Activated gamma-delta T cell treated with anti-CD3 and anti-CD28 coated beads, Interleukin-2, amount 50 U/mL, for 16 hours (primary cell): ENCODE data around the gene RAMP2.

ENCODE experiments used
- DNase-seq: peaks from one replicate; pipeline ENCODE4 v3.0.0-alpha.2; 2020; ENCODE audit warnings: low read depth

The RAMP2 gene

DNA sequence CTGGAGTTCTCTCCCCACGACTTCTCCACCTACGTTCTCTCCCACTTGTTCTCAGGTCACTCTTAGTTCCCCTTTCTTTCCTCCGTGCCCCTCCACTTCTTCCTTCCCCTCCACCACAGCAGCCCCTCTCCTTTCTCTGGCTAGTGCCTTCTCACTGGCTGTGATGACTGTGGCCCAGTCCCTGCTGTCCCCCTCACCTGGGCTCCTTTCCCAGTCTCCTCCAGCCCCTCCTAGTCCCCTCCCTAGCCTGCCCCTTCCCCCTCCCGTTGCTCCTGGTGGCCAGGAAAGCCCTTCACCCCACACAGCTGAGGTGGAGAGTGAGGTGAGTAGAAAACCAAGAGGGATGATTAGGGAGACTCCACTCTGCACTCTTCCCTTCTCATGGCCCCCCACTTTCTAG lies 34.0 kb downstream of the RAMP2 start:
- no peak for DNase-seq

DNA sequence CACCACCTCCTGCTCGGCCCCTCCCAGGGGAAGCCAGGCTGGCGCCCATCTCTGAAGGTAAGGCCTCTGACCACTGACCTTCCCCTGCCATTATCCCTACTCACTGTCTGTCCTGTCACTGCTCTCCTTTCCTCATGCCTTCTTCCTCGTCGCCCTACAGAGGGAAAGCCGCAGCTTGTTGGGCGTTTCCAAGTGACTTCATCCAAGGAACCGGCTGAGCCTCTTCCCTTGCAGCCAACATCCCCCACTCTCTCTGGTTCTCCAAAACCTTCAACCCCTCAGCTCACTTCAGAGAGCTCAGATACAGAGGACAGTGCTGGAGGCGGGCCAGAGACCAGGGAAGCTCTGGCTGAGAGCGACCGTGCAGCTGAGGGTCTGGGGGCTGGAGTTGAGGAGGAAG lies 34.4 kb downstream of the RAMP2 start:
- DNase-seq: no peak

DNA sequence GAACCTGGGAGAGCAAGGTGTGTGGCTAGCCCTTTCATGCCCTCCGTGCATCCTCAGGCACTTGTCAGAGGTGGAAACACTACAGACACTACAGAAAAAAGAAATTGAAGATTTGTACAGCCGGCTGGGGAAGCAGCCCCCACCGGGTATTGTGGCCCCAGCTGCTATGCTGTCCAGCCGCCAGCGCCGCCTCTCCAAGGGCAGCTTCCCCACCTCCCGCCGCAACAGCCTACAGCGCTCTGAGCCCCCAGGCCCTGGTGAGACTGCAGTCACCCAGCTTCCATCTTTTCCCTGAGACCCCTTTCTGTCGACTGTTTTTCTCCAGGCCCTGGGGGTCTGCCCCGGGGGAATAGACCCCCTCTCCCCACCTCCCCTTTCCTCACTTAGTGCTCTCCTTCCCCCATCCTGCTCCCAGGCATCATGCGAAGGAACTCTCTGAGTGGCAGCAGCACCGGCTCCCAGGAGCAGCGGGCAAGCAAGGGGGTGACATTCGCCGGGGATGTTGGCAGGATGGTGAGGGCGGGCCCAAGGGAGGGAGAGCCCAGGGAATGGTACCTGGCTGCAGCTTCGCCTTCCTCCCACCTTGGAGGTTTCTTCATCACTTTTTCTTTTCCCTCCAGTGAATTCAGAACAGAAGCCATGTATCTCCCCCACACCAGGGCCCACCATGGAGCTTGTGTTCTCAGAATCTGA lies 35.2 kb downstream of the RAMP2 start:
- DNase-seq: no peak

DNA sequence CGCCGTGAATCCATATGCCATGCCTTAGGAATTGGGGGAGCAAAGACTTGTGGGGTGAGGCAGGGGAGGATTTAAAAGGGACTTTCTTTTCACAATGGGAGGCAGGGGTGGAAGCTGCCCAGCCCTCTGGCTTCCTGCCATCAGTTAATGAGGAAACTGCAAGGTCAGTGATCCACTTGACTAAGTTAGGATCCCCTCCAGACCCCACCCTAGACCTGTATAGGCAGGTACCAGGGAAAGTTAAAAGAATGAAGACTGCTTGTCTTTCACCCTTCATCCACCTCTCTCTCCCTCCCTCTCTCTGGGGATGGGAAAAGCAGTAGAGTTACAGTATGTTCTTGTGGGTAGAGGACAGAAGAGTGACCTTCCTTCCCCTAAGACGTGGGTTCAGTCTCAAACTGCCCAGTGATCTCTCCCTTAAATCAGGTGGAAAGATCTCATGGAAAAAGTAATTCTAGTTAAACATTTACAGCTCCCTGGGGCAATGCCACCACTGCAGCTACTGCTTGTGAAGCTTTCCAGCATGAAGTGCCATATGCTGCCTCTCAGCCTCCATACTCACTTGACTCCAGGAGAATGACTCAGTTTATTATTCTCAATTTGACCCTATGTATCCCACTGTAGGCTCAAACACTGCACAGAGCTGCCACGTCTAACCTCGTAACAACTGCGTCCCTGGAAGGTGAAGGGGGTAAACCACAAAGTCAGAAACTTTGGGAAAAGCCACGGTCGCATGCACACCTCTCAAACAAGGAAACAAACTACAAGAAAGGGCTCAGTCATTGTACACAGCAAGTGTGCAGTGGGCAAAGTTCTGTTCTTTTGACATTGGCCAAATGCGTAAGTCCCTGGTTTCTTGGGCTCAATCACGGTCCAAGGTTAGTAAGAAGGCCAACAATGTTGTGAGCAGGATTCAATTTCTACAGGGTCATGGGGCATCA lies 36.3 kb downstream of the RAMP2 start:
- no peak for DNase-seq

DNA sequence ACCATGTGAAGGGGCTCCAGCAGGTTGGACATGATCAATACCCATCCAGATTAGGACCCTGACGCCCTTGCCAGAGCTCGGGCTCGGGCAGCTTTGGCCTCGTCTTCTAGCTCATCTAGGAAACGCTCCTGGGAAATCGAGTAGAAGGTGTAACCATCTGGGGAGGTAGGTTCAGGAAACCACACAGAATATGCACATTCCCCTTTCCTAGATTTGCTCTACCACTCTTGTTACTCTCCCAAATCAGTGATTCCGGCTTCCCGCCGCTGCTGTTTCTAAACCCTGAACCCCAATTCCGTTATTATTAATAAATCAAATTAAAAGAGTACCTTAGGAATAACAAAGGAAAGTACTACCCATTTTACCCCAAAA lies 37.0 kb downstream of the RAMP2 start:
- DNase-seq: no peak

DNA sequence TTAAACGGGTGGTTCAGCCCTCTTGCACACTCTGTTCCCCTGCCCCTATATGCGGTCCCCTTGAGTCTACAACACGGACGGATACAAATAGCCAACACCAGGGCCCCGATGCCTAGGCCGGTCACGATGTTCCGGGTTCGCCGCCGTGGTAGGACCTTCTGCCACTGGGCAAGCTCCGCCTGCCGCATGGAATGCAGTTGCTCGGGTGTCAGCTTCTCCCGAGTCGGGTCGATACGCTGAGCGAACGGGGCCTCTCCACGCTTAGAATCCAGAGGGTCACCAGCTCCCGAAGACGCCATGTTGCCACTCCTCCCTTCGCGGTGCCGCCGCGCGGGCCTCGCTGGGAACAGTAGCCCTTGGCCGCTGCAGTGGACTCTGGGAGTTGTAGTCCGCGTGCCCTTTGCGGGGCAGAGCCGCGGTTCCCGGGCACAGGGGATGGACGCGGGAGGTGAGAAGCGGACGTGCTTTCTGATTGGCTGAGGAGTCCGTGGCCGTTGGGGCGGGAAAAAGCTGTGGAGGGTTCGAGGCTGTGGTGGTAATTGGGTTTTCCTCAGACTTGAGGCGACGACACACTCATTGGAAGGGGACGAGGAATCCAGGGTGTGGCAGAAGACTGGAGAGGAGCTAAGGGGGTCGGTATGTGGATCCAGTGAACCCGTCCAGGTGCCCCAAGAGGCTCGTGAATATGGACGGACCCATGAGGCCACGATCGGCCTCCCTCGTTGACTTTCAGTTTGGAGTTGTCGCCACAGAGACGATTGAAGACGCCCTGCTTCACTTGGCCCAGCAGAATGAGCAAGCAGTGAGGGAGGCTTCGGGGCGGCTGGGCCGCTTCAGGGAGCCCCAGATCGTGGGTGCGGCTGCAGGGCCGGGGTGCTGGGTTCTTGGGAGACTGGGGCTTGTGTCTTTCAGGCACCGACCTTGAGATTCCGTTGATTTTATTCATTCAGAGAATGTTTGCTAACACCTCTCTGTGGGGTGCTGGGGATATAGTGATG lies 37.7 kb downstream of the RAMP2 start, which contains the start of the genes CNTD1 and COA3:
TSS of gene CNTD1 (plus strand) at position 479 of the 998 bp plus-strand sequence. CDS start at position 686, 207 bp downstream.
TSS of gene COA3 (minus strand) at position 322 of the 998 bp plus-strand sequence. CDS start at position 299, 23 bp downstream.
- DNase-seq: peak; percentile 56

DNA sequence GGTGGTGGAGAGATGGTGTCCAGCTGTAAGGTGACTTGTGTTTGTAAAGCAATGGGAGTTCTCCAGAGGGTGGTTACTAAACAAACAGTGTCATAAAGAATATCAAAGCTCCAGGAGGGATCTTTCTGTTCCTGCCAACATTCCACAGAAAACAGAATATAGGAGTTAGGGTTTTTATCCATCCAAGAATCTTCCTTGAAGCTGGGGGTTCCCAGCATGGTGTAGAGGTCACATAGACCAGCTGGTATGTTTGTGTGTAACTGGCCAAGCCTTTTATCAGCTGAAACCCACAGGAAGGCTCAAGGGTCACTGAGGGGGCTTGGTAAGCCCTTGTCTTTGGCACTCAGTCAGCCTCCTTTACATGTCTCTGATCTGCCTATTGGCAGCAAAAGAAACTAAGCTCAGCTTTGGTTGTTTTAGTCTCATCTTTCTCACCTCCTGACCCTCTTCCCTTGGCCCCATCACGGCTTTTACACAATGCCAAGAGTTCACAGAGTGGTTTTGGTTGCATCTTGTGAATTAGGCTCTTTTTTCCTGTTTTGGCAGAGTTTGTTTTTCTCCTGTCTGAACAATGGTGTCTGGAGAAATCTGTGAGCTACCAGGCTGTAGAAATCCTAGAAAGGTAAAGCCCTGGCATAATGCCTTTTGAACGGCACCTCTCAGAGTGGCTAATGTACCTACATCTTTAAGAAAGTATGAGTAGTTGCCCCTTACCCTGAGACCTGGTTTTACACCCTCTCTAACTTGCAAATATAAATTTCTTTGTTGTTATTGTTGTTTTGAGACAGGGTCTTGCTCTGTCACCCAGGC lies 42.3 kb downstream of the RAMP2 start:
- no peak for DNase-seq

DNA sequence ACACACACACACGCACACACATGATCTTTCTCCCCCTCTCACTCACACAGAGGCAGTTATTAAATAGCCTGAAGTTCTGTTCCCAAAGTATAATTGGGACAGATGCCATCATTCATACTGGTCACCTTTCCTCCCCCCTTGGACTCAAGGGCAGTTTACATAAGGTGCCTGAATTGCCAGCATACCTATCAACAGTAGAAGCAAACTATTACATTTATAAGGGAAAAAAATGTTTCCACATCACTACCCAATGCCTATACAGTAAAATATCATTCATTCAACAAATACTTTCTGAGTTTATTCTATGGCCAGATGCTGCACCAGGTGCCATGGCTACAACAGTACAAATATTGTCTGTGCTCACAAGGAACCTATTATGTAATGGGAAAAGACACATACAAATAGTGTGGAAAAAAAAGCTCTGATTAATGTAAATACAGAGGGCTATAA lies 43.9 kb downstream of the RAMP2 start:
- DNase-seq: no peak

DNA sequence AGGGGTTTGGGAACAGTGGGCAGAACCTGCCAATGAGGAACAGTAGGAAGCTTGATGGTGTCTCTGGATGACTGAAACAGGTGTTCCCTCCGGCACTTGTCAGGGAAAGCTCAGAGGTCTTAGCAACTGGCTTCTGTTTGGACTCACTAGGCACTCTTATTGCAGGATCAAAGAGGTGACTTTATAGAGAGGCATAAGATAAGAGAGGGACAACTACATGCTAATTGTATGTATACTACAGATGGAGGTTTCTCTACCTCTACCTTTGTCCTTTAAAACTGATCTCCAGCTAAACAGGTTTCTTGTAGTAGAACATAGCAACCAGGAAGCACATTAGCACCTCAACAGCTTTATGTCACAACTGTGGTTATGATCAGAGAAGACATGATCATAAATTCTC lies 45.2 kb downstream of the RAMP2 start:
- no peak for DNase-seq

DNA sequence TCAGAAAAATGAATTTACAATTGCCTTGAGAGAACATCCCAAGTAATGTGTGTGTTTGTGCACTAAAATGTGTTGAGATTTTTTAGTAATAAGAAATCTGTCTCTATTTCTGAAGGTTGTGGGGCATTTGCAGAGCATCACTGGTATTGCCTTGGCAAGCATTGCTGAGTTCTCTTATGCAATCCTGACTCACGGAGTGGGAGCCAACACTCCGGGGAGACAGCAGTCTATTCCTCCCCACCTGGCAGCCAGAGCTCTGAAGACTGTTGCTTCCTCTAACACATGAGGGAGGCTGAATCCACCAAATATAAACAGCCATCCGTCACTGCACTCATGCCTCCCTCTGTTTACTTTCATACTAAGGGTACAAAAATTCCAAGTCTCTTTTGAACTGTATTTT lies 48.2 kb downstream of the RAMP2 start:
- DNase-seq: no peak
